Measurements from ENCODE around the gene NEURL3.
"Not testable (repeated sequence)": the region's sequence is repeated elsewhere in the genome, so short reads cannot be mapped to it uniquely, and the experiment has no call there.

NEURL3 gene, protein sequence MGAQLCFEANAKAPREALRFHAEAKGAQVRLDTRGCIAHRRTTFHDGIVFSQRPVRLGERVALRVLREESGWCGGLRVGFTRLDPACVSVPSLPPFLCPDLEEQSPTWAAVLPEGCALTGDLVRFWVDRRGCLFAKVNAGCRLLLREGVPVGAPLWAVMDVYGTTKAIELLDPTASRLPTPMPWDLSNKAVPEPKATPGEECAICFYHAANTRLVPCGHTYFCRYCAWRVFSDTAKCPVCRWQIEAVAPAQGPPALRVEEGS

DNA sequence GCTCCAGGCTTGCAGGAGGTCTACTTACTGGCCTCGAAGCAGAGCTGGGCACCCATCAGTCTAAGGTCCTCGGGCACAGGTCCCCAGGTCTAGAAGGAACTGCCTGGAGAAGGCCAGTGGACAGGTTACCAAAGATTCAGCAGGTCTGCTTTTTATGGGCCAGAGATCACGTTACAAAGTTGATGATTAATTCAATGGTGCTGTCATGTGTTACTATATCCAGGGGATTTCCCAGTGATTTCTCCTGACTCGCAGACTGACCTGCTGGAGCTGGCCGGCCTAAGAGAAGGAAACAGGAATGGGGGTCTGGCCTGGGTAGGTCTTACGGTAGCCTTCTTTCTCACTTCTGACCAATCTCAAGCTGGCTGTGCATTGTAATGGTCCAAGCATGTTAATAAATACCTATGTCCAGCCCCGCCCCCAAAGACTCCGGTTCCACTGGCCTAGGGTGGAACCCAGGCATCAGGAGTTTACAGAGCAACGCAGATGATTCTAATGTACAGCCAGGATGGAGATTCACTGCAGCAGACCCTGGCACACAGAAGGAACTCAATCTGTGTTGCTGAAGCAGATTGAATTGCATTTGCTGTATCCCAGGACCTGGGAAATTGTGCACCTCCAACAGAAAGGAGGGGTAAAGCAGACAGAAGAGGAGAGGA lies at the start of gene NEURL3:
Gene NEURL3 (minus strand): TSS at position 127 of the 659 bp plus-strand sequence. CDS start 71 bp downstream, at position 56.
- no peak for DNase-seq

DNA sequence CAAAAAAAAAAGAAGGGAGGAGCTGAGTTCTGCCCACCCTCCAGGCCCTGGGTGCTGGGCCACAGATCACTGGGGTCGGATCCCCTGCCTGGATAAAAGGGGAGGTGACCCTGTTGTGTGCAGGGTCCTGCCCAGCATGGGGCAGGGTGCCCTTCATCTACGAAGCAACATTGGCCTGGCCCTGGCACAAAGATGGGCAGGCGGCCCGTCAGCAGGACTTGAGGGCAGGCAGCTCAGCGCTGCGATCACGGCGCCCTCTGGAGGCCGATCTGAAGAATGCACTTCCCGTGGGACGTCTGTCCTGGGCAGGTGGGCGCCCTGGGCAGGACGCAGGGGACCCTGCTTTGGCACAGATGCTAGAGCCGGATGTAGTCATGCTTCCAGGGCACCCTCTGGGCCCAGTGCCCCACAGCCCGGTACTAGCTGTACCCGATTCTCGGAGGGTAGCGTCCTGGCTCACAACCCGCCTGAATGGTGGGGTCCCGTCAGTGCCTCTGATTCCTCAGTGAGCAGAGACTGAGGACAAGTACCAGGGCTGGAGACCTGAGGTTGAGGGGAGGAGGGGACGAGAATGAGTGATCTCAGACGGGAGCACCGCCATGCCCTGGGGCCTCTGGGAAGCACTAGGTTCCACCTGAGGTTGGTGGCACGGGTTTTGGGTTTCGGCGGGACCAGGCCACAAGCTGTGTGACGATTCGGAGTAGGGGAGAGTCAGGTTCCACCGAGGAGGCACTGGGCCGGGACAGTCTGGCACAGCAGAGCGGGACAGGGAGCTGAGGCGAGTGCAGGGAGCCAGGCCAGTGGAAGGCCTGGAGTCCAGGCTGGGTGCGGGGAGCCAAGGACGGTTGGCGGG lies 49.4 kb upstream of the NEURL3 start:
- DNase-seq: peak; percentile 32 to 39

DNA sequence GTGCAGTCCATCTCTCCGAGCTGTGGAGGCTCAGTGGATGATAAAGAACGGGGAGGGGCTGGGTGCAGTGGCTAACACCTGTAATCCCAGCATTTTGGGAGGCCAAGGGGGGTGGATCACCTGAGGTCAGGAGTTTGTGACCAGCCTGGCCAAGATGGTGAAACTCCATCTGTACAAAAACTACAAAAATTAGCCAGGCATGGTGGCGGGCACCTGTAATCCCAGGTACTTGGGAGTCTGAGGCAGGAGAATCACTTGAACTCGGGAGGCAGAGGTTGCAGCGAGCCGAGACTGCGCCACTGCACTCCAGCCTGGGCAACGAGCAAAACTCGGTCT lies 48.8 kb upstream of the NEURL3 start:
- DNase-seq: not testable (repeated sequence)

DNA sequence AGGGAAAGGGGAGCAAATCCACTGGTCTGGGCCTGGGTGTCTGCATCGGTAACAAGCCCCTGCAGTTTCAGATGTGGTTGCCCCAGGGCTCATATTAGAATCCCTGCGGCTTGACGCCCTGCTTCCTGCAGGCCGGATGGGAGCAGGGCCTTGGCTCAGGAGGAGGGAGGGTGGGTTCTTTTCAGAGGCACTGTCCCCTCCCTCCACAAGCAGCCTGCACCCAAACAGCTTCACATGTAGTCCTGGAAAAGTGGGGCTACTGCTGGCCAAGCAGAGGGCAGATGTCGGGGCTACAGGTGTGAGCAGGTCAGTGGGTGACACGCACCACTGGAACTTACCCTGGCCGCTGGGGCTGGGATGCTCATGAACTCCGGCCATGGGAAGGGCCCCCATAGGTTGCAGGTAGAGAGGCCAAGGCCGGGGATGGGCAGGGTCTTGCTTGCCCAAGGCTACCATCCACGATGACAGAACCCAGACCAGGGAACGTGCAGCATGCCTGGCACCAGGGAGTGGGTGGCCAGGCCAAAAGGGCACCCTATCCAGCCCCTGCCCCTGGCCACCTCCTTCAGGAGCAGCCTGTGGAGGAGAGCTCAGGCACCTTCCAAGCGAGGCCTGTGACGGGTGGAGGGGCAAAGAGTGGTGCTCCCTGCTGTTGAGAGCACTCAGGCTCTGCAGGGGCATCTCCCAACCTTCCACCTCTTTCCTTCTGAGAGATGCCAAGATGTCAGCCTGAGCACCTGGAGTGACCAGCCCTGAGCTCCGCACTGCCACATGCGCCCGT lies 48.2 kb upstream of the NEURL3 start:
- DNase-seq: no peak

DNA sequence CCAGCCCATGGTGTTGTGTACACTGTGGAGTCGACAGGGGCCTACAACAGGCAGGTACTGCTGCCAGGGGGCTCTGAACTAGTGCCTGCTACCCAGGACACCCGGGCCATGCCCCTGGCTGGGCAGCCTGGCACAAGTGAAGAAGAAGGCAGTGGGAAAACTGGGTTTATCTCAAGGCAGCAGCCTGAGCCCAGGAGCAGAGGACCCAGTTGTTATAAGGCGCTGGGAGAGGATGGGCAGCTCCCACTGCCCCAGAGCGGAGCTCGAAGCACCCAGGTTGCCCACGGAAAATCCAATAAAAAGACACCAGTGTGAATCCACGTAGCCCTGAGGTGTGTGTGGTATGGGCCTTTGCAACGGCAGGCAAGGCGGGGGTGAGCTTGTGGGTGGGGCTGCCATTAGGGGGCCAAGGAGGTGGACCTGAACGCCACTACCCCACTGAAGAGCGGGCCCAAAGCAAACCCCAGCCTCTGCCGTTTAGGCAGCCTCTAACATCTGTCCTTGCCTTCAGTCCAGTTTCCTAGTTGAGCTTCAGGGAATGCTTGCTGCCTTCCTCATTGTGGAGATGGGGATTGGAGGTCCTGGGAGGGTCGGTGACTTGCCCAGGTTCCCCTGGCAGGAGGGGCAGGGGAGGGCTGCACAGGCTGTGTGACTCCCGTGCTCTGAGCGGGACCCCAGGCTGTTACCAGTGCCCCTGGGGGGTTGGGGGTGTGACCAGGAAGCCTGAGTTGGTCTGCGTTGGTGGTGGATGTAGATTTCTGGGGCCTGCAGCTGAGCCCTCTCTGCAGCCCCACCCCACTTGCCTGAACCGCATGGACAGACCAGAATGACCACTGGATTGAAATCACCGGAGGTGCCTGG lies 47.4 kb upstream of the NEURL3 start:
- no peak for DNase-seq

DNA sequence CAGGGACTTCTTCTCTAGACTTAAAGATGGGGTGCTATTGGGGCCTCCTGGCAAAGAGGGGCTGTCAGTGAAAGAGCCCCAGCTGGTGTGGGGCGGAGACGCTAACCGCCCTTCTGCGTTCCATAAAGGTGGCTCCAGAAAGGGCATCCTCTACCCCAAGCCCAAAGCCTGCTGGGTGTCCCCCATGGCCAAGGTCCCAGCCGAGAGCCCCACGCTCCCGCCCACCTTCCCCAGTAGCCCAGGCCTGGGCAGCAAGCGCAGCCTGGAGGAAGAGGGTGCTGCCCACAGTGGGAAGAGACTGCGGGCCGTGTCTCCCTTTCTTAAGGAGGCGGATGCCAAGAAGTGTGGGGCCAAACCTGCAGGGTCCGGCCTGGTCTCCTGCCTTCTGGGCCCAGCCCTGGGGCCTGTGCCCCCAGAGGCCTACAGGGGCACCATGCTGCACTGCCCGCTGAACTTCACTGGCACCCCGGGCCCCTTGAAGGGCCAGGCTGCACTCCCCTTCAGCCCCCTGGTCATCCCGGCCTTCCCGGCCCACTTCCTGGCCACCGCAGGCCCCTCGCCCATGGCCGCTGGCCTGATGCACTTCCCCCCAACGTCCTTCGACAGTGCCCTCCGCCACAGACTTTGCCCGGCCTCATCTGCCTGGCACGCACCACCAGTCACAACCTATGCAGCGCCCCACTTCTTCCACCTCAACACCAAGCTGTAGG lies 46.6 kb upstream of the NEURL3 start:
- no peak for DNase-seq

DNA sequence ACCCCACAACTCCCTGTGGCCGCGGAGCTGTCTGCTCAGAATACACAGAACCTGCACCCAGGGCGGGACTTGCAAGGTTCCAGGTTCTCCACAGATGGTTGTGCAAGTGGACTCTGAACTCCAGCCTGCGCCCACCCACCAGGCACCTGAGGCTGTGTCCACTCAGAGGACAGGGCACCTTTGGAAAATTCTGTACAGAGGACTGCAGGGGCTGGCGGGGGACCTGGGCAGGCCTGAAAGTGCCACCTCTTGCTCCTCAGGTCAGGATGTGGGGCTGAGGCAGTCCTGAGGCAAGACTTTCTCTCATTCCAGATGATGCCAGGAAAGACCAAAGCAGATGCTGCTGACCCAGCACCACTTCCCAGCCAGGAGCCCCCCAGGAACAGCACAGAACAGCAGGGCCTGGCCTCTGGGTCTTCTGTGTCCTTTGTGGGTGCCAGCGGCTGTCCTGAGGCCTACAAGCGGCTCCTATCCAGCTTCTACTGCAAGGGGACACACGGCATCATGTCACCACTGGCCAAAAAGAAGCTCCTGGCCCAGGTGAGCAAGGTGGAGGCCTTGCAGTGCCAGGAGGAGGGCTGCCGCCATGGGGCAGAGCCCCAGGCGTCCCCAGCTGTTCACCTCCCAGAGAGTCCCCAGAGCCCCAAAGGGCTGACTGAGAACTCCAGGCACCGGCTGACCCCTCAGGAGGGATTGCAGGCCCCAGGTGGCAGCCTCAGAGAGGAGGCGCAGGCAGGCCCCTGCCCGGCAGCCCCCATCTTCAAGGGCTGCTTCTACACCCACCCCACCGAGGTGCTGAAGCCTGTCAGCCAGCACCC lies 45.8 kb upstream of the NEURL3 start:
- DNase-seq: no peak

DNA sequence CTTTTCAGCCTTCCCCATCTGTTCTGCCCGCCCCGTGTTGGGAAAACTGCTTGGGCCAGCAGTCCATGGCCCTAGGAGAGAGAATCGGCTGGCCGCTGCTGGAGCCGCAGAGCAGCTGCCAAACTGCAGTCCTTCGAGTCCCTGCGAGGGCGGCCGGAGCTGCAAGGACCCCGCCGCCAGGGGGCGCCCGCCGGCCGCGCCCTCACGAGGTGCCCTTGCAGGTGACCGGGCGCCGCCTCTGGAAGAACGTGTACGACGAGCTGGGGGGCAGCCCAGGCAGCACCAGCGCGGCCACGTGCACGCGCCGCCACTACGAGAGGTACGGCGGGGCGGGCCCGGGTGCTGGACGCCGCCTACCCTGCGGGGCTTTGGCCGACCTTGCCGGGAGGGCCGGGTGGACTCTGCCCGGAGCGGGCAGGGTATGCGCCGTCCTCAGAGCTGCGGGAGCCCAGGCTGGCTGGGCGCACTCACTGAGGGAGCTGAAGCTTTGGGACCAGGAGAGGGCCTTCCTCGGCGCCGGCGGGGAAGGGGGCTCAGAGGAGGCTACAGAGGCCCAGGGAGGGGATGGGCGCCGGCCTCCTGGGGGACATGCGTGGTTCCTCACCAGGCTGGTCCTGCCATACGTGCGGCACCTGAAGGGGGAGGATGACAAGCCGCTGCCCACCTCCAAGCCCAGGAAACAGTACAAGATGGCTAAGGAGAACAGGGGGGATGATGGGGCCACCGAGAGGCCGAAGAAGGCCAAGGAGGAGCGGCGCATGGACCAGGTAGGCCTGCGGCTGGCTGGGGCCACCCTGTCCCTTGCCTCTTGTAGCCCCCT lies 45.0 kb upstream of the NEURL3 start:
- no peak for DNase-seq

DNA sequence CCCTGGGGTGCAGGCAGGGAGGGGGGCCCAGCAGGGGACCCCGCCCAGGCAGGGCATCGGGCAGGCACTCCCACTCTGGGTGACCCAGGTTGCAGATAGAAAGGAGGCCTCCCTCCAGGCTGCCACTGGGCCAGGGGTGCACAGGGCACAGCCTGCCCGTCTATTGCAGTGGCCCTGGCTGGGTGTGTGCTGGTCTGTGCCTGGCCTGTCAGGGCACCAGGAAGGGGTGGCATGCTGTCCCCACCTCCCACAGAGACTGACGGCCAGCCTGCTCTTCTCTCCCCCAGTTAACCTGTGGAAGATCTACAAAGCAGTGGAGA lies 44.3 kb upstream of the NEURL3 start:
- no peak for DNase-seq

DNA sequence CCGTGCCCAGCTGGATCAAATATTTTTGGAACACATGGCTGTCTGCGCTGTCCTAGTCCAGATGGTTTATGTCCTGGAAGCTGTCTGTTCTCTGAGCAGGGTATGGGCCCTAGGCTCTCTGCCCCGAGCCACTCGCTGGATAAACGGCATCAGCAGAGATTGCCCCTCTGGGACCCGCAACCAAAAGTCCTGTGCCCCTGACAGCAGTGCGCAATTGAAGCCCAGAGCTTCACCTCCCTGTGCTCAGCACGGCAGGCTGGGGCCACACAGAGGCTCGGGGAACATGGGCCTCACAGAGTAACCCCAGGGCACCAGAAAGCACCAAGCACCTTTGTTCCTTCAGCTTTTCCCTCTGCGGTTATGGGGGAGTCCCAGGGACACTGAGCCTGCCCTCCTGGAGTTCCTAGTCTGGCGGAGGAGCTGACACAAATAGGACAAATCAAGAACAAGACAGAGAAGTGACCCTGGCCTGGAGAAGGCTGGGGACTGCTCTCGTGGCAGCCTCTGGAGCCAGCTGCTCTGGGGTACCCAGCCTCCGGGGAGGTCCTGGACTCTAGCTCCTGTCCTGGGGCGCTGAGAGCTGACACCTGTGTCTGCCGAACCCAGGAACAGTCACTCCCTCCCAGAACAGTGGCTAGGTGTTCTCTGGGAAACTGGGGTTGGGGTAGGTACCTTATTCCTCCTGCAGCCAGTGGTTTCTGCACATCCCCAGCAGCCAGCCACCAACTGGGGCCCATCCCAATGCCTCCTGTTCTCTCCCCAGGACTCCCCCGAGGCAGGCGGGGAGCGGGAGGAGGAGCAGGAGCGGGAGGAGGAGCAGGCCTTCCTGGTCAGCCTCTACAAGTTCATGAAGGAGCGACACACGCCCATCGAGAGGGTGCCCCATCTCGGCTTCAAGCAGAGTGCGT lies 43.7 kb upstream of the NEURL3 start:
- DNase-seq: no peak

DNA sequence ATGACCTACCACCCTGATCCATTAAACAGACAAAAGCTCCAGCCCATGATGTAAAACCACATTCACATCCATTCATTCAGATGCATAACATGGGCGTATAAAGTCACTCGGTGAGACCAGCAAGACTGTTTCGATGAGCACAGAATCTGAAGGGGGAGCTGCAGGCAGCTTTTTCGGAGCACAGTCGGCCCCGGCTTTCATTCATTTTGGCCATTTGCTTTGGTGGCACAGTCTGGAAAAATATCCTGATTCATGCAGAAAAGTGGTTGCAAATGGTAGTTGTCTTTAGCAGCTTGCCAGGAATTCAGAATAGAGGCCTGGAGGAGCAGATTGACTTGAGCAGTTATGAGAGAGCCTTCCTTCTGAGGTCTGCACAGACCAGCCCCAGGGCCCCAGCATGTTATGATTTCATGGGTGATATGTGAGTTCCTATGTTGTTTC lies 42.6 kb upstream of the NEURL3 start:
- DNase-seq: no peak

DNA sequence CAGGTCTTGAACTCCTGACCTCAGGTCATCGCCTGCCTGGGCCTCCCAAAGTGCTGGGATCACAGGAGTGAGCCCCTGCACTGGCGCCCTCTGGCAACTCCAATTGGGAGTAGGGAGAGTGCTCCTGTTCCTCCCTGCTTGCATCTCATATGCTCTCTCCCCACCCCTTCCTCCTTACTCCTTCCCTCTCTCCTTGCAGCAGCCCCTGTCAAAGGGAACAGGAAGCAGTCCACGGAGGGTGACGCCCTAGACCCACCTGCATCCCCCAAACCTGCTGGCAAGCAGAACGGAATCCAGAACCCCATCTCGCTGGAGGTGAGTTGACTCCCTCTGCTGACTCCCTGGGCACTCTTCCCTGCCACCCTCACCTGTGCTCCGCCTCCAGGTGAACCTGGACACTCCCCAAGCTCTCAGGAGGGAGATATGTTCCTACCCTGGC lies 42.1 kb upstream of the NEURL3 start:
- no peak for DNase-seq

DNA sequence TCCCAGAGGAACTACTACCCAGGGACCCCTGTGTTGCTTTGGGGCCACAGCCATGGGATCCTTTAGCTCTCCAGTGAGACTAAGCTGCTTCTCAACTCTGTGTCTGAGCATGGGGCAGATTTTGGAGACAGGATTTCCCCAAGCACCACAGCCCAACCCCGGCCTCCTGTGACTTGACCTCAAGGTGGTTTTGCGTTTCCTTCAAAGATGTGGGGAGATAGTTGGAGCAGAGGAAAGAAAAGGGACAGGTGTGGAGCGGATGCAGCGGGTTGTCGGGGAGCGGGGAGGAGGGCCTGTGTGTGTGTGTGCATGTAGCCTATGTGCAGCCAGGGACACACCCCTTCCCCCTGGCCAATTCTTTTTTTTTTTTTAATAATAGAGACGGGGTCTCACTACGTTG lies 41.6 kb upstream of the NEURL3 start:
- DNase-seq: no peak

DNA sequence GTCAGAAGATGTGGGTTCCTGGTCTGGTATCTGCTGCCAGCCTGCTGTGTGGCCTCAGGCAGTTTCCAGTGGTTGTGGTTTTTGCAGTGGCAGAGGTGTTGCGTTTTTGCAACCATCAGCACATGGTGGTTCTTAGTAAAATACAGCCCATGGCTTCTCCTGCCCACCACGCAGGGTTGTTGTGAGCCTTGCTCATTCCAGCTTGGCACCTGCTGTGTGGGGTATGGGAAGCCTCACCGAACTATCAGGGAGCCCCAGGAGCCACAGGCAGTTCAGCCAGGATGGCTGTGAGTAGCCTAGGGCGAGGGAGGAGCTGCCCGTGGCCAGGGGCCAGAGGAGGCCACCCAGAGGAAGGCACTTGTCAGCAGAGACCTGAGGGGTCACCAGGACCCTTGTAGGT lies 41.2 kb upstream of the NEURL3 start:
- DNase-seq: no peak

DNA sequence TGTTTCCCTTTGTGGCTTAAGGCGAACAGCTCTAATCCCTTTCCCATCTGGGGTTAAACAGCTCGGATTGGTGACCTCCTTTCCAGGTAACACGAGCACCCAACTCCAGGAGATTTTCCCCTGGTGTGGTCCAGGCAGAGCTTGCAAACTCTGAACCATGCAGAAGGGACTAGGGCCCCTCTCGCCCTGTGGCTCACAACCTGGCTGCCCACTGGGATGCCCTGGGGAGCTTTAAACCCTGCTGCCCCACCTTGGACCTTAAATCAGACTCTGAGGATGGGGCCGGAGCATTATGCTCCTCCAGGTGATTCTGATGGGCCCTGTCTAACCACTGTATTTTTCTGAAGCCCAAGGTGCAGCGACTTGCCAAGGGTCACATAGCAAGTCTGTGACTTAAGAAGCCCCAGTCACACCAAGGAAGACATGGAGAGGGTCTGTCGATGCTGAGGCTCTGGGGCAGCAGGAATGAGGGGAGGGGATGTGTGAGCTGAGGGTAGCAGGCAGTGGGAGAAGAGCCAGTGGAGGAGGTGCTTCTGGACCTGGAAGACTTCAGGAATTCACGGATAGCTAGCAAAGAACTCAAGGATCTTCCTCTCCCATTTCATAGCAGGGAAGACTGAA lies 37.3 kb upstream of the NEURL3 start:
- no peak for DNase-seq

DNA sequence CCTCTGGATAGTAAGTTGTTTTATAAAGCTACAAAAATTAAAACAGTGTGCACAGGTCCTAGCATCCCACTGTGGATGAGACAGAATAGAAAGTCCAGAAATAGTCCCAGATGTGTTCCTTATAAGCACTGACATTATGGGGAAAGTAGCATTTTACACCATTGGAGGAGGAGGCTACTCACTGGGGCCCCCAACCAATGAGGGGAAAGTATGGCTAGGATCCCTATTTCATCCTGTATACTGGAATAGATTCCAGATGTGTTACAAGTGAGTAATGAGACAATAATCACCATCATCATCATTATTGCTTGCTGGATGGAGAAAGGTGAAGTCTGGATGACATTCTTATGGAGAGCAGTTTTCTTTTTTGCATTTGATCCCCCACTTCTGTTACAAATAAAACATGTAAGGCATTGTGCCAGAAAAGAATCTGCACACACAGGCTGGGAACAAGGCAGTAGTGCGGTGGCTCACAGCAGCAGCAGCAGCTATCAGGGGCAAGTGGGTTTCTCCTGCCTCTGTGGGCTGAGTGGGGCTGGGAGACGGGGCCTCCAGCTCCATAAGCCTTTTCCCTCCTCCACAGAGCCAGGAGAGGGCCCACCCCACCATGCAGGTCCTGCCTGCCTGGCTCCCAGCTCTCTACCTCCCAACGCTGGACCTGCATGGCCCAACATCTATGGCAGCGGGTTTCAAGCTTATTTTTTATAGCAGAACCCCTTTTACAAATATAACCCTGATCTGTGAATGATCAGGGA lies 36.4 kb upstream of the NEURL3 start:
- no peak for DNase-seq

DNA sequence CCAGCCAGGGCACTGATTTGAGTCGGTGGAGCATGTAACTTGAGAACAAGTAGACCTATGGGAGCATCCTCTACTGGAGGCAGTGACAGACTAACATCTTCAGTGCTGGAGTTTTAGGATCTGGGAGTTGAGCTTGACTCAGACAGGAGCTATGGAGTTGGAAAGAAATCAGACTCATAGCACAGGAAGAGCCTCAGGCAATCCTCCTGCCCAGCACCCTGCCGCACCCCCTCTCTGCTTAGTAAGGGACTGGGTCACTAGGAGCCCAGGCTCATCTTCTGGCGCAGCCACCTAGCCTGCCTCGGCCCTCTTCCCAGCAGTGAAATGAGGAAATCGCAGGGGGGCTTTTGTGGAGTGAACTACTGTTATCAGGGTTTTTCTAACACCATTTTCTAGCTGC lies 35.0 kb upstream of the NEURL3 start:
- DNase-seq: no peak

Data from SHP77 (cell line).